Activated CD4-positive, CD25-positive, alpha-beta regulatory T cell (primary cell): Measurements from ENCODE around the gene ISCU.

Source experiments
- DNase-seq, 4 experiments: peaks; one replicate each; lab custom pipeline; 2025; lab: John Stamatoyannopoulos, UW

The ISCU gene

DNA sequence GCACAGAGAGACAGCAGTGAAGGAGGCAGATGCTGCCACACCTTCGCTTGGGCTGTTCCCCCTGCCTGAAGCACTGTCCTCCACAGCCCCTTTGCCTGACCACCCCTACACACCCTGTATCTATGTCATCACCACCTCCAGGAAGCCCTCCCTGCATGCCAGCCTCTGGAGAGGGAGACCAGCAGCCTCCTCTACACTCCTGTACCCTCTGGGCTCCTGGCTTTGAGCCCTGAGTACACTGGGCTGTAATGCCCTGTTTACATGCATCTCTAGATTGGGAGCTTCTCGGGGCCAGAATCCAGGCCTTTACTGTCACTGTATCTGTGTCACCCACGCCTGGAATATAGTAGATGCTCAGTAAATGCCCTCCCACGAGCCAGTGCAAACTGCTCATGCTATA, 41.3 kb downstream of the ISCU start:
- DNase-seq = no peak

DNA sequence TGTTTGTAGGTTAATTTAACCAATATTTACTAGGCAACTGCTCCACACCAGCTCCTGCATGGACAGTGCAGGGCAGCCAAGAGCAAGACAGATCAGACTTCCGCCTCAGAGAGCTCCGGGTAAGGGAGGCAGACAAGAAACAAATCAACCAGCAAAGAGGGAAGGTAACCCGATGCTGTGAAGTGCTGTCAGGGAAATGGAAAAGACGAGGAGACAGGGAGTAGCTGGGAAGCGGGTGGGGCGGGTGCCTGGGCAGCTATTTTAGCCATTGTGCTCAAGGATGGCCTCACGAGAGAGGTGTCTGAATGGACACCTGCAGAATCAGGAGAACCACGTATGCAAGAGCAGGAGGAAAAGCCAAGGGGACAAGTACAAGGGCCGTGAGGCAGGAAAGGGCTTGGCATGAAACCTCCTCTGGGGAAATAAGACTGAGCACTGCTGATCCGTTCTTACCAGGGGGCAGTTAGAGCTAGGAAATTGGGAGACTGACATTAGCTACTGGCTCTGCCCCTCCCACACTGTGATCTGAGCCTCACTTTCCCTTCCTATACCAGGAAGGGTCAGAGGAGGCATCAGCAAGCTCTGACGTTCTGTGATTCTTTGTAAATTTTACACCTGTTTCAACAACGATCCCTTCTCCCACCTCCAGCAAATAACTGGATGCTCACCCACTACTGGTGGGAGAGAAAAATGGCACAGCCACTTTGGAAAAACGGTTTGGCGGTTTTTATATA, 42.0 kb downstream of the ISCU start:
- no peak for DNase-seq

DNA sequence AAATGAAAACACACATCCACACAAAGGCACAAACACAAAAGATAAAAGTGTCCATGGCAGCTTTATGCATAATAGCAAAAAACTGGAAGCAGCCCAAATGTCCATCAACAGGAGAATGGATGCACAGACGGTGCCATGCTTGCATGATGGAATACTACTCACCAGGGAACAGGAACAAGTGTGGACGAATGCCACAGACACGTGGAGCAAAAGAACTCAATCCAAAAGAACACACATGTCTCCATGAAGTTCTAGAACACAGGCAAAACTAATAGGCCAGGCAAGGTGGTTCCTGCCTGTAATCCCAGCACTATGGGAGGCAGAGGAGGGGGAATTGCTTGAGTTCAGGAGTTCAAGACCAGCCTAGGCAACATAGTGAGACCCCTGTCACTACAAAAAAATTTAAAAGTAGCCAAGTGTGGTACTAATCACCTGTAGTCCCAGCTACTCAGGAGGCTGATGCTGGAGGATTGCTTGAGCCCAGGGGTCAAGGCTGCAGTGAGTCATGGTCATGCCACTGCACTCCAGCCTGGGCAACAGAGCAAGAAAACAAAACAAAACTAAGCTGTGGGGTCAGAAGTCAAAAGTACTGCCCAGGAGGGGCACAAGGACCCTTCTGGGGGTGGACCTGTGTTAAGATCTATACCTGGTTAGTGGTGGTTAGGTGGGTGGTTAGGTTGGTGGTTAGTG, 42.7 kb downstream of the ISCU start:
- no peak for DNase-seq

DNA sequence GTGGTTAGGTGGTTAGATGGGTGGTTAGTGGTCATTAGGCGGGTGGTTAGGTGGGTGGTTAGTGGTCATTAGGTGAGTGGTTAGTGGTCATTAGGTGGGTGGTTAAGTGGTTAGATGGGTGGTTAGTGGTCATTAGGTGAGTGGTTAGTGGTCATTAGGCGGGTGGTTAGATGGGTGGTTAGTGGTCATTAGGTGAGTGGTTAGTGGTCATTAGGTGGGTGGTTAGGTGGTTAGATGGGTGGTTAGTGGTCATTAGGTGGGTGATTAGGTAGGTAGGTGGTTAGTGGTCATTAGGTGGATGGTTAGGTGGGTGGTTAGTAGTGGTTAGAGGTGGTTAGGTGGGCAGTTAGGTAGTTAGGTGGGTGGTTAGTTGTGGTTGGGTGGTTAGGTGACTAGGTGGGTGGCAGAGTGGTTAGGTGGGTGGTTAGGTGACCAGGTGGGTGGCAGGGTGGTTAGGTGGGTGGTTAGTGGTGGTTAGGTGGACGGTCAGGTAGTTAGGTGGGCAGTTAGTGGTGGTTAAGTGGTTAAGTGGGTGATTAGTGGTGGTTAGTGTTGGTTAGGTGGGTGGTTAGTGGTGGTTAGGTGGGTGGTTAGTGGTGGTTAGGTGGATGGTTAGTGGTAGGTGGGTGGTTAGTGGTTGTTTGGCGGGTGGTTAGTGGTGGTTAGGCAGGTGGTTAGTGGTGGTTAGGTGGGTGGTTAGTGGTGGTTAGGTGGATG, 43.5 kb downstream of the ISCU start:
- no peak for DNase-seq

DNA sequence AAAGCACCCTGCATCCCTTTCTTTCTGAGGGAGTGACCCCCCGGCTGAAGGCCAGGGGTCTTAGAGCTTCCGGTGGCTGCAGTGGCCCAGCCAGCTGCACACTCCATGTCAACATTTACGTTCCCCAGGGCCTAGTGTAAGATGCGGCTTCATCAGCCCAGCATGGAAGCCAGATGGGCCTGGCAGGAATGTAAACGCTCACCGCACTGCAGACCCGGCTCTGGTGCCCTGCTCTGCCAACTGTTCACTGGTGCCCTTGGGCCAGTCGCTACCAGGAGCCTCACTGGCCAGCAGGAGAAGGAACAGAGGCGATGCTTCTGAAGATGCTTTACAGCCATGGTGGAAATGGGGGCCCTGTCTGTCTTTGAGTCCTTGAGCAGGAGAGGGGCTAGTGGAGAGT, 44.1 kb downstream of the ISCU start:
- no peak for DNase-seq

DNA sequence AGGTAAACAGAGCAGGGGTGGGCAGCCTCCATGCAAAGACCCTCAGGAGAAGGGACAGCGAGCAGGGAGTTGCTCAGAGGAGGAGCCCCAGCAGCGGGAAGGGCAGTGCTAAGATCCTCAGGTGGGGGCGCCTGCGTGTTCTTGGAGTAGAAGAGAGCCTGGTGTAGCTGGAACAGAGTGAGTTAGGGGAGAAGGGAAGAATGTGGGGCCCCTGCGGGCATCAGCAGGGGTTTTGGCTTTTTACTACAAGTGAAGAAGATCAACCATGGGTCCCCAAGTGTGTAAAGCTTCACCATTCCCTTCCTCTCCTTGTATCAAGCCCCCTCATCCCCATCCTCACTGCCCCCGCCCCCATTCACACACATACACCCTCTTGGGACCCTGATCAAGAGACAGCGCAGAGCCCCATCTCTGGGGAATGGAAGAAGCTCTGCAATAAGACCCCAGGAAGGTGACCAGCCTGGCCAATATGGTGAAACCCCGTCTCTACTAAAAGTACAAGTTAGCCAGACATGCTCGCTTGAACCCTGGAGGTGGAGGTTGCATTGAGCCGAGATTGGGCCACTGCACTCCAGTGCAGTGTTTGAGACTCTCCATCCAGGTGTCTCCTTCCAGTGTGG, 45.7 kb downstream of the ISCU start:
- no peak for DNase-seq

DNA sequence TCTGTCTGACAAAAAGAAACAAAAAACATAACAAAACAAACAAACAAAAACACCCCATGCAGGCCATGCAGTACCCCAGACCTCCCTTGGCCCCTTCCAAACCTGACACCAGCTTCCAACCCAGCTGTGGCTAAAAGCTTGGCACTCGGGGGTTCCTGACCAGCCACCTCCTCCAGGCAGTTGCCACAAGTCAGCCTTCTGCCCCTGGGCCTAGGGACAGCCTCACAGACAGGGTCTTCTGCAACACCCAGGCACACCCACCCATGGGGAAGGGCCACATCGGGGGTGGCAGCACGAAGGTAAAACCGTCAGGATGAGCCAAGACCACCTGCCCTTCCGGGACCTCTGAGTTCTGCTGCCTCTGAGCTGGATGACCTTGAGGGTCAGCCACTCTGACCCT, 46.2 kb downstream of the ISCU start:
- DNase-seq = no peak

DNA sequence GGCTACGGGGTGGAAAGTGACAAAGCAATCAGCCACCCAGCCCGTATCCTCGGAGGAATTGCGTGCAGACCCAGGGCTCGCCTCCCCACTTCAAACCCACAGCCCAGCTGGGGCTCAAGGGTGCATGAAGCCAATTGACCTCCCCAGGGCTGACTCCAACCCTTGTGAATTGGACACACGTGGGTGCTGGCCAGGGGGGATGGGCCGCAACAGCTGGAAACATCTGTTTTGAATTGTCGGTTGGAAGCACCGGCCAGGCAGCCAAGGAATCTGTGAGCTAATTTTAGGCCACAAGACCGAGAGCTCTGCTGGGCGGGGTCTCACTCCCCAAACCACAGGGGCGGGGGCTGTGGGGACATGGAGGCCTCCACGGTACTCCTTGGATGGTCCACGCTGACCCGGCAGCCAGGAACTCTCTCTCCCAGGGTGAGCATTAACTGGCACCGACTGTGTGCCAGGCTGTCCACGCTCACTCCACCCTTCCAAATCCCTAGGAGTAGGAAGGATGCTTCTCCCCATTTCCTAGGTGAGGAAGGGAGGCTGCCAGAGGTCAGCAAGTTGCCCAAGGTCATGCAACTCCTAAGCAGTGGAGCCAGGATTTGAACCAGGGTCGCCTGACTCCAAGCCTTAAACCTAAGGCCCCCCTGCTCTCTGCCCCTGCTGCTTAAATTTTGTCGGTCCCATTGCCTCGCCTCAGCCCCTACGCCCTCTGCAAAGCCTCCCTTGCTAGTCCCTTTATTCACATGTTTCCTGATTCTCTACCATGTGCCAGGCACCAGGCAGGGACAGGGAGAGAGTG, 47.3 kb downstream of the ISCU start:
- DNase-seq = no peak

DNA sequence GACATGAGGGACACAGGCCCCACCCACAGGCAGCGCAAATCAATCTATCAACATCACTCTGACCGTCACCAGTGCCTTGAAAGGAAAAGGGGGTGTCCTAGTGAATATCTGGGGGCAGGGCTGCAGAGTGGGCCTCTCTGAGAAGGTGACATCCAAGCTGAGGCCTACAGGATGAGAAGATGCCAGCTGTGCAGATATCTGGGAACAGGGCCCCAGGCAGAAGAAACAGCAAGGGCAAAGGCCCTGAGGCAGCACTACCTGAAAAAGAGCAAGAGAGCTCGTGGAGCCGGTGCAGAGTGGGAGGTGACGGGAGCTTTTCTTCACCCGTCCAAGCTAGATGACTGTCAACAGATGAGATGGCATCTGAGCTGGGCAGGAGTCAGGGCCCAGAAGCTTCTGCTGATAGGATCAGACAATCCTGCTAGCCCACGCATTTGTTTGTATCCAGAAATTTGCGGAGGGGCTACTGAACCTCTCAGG, 48.0 kb downstream of the ISCU start:
- no peak for DNase-seq

DNA sequence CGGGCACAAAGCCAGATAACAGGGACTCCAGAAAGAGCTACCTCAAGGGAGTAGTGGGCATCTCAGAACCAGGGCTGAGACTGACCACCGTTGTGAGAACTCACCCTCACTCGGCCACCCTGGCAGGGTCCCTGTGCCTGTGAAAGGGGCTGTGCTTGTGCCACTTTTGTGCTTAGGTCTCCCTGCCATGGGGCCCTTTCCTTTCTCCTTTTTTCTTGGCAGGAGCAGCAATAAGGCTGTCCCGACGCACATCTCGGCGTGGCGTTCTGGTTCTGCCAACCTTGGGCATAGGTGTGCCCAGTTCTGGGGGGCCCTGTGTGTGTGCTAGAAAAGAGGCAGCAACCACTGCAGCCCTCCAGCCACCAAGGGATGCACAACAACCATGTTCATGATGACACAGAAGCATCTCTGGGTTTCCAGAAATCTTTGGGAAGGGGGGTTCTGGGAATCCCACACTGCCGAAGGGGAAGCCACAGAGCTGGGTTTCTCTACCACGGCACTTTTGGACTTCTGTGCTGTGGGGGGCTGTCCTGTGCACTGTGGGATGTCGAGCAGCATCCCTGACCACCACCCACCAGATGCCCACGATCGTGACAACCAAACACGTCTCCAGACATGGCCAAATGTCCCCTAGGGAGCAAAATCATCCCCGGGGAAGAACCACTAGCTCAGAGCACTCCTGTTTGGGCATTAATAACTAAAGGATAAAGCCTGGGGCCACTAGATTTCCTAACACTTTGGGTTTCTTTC, 48.6 kb downstream of the ISCU start:
- no peak for DNase-seq

DNA sequence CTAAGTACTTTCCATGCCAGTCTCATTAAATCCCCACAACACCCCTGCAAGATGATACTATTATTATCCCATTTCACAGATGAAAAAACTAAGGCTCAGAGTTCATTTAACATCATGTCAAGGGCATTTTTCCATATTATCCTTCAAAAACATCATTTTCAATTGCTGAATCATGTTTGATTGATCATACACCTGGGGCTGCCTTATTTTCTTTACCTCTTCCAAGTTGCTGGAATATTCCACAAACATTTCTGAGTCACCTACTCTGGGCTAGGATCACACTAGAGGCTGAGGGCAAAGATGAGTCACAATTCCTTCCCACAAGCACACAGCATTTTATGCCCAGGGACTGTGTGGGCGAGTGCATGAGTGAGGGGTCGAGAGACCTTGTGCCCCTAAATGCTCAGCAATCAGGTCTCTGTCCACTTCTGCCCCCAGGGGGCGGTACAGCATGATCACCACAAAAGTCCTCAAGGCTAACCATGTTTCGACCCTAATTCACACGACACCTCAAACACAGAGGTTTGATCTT, 49.6 kb downstream of the ISCU start:
- peak; percentile 15 to 38 (median 27) for DNase-seq

DNA sequence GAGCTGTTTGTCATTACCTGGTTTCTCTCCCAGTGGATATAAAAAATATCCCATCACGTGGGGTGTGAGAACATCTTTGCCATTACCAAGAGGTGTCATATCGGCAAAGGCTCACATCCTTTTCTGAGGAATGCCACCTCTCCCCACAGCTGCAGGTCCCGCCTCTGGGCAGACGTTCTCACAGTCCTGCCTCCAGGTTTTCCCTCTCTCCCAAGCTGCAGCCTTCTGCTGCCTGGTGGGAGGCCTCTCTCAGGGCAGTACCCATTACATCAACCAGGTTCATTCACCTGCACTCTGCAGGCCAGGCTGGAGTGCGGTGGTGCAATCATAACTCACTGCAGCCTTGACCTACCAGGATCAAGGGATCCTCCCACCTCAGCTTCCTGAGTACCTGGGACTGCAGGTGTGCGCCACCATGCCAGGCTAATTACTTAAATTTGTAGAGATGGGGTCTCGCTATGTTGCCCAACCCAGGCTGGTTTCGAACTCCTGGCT, 50.4 kb downstream of the ISCU start:
- DNase-seq = no peak

DNA sequence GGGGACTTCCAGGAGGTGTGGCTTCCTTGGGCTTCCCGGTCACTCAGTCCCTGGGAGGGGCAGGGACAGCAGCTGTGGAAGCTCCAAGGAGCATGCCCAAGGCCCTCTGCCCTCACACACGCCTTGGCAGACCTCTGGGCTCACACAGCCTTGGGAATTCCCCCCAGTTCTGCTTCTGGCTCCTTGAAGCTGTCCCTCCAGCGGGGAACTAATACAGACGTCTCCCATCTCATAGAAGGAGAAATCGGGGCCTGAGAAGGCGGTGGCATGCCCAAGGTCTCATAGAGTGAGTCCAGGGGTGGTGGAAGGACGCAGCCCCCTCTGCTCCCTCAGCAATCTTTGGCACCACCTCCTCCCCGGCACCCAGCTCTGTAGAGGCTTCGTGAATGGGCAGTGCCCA, 51.2 kb downstream of the ISCU start:
- DNase-seq = no peak

DNA sequence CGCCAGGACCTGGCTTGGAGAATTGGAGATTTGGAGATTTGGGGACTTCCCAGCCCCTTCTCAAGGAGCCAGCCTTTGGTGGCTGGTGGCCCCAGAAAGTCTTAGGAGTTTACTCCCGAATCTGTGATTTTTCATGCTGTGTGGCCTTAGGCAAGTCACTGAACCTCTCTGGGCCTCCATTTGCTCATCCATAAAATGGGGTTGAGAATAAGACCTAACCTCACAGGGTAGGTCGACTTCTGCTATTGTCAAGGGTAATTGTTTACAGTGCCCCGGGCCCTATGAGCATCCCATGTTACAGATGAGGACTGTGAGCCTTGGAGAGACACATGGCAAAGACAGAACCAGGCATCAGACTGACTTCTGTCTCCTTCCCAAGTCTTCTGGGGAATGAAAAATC, 51.6 kb downstream of the ISCU start:
- DNase-seq = no peak

DNA sequence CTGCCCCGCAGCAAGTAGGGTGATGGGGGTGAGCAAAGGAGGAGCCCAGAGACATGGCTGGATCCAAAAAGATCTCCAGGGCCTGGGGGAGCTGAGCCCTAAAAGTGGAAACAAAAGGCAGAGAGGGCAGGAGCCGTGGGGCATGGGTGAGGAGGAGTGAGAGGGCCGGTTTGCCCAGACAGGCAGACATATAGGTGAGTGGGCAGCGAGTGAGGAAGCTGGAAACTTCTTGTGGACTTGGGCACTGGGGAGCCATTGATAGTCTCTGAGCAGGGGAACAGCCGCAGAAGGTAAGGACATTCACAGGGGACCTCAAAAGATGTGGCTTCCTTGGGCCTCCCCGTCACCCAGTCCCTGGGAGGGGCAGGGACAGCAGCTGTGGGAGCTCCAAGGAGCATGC, 52.2 kb downstream of the ISCU start:
- DNase-seq = no peak

DNA sequence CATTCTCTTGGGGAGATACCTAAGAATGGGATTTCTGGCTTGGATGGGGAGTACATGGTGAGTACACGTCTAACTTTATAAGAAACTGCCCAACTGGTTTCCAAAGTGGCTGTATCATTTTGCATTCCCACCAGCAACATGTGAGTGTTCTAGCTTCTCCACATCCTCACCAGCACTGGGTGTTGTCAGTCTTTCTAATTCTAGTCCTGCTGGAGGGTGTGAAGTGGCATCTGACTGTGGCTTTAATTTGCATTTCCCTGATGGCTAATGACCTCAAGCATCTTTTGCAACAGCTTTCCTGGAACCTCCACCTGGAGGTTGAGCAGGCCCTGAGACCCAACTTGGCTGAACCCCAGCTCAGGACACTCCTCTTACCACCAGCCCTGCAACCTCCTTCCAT, 53.5 kb downstream of the ISCU start:
- DNase-seq = no peak

DNA sequence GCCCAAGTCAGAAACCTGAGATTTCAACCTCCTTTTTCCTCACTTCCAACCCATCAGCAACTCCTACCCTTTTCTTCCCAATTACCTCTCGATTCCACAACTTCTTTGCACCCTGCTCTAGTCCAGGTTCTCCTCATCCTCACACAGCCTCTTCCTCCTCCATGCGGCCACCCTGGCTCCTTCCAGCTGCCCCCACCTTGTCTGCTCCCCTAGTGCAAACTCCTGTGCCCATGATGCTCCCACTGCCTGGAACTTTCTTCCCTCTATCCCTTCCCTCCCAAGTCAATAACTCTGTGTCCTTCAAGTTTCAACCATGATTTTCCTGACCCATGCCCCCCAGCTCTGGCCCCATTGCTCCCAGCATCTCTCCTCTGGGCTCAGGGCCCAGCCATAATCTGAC, 54.0 kb downstream of the ISCU start:
- DNase-seq = no peak

DNA sequence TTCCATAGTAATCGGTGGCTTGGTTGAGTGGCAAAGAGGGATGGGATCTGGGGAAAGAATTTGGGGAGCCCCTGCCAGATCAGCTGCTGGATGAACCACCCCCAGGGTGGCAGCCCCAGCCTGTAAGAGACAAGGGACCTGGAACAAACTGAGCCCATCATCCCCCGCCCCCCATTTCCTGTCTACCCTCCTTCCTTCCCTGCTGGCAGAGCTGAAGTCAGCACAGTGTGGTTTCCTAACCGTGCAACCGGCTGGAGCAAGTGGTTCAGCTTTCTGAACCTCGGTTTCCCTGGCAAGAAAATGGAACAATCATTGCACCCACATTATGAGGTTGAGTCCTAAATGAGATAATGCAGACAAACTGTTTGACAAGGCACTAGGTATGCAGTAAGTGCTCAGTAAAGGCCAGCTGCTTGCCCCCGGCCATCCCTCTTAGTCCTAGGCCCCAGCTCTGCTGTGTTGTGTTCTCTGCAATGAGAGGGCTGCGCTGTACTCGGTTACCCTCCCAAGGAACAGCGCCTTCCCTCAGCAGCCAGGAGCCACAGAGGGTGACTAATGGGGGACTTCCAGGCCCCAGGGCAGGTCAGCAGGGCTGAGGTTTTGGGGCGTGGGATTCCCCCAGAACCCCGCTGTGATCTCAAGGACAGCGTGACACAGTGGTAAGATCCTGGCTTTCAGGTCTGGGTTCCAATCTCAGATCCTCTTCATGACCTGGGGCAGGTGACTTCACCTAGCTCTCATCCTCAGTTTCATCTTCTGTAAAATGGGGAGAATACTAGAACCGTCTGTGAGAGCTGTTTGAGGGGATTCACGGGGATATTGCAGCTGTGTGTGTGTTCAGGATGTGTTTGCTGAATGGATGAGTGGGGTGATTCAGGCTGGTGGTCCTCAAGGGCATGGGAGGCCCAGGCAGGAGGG, 54.8 kb downstream of the ISCU start:
- DNase-seq = peak; percentile 16 to 61 (median 45)
